Measurements from ENCODE around the gene MGLL.

Gene MGLL

GRCh38 chr3:127672429-127673190 lies 149.7 kb downstream of the MGLL start, which contains the start of gene ABTB1:
Gene ABTB1 (plus strand): TSS chr3:127672952. CDS start chr3:127673026, 74 bp downstream.
- H3K27me3 ChIP-seq (ENCODE audit: control insufficient read depth, insufficient read depth, low read length), result no peaks in the 10 kb centered on the region
- H3K27ac ChIP-seq (ENCODE audit: low read depth, low read length), result peak within 1 kb of the TSS; percentile 86
- peaks cover 5% of the 10 kb centered on the region for H3K36me3 ChIP-seq (ENCODE audit: control insufficient read depth, insufficient read depth, low read length)
- H3K9ac ChIP-seq (ENCODE audit: low read length), result peak within 1 kb of the TSS; percentile 84
- peak within 1 kb of the TSS; percentile 82 for H3K4me3 ChIP-seq (ENCODE audit: low read length)
- H3K4me1 ChIP-seq (ENCODE audit: control insufficient read depth, insufficient read depth, low read length), result peaks cover 3% of the 10 kb centered on the region

GRCh38 chr3:127671523-127672428 lies 150.5 kb downstream of the MGLL start:
- peaks cover 5% of the 10 kb centered on the region for H3K36me3 ChIP-seq (ENCODE audit: control insufficient read depth, insufficient read depth, low read length)
- H3K27ac ChIP-seq (ENCODE audit: low read depth, low read length), result peak overlapping the region; percentile 86
- H3K9ac ChIP-seq (ENCODE audit: low read length), result peak overlapping the region; percentile 84
- peak overlapping the region; percentile 73 for H3K4me3 ChIP-seq (ENCODE audit: low read length)
- H3K4me1 ChIP-seq (ENCODE audit: control insufficient read depth, insufficient read depth, low read length), result peaks cover 3% of the 10 kb centered on the region
- no peaks in the 10 kb centered on the region for H3K27me3 ChIP-seq (ENCODE audit: control insufficient read depth, insufficient read depth, low read length)

GRCh38 chr3:127670761-127671522 lies 151.4 kb downstream of the MGLL start:
- Histone ChIP-seq H3K4me3 (ENCODE audit: low read length) (no peak overlapping the region), H3K27me3 (ENCODE audit: control insufficient read depth, insufficient read depth, low read length) (no peaks in the 10 kb centered on the region), H3K36me3 (ENCODE audit: control insufficient read depth, insufficient read depth, low read length) (no peaks in the 10 kb centered on the region), H3K9ac (ENCODE audit: low read length) (no peak overlapping the region), H3K4me1 (ENCODE audit: control insufficient read depth, insufficient read depth, low read length) (peaks cover 3% of the 10 kb centered on the region), H3K27ac (ENCODE audit: low read depth, low read length) (no peak overlapping the region)

GRCh38 chr3:127670229-127670559 lies 152.1 kb downstream of the MGLL start:
- H3K36me3 ChIP-seq (ENCODE audit: control insufficient read depth, insufficient read depth, low read length), result no peaks in the 10 kb centered on the region
- peaks cover 3% of the 10 kb centered on the region for H3K4me1 ChIP-seq (ENCODE audit: control insufficient read depth, insufficient read depth, low read length)
- no peak overlapping the region for H3K9ac ChIP-seq (ENCODE audit: low read length)
- H3K27ac ChIP-seq (ENCODE audit: low read depth, low read length), result no peak overlapping the region
- H3K27me3 ChIP-seq (ENCODE audit: control insufficient read depth, insufficient read depth, low read length), result no peaks in the 10 kb centered on the region
- H3K4me3 ChIP-seq (ENCODE audit: low read length), result no peak overlapping the region

GRCh38 chr3:127669541-127670228 lies 152.6 kb downstream of the MGLL start:
- no peaks in the 10 kb centered on the region for H3K27me3 ChIP-seq (ENCODE audit: control insufficient read depth, insufficient read depth, low read length)
- no peak overlapping the region for H3K27ac ChIP-seq (ENCODE audit: low read depth, low read length)
- no peak overlapping the region for H3K9ac ChIP-seq (ENCODE audit: low read length)
- H3K4me1 ChIP-seq (ENCODE audit: control insufficient read depth, insufficient read depth, low read length), result peaks cover 3% of the 10 kb centered on the region
- H3K36me3 ChIP-seq (ENCODE audit: control insufficient read depth, insufficient read depth, low read length), result no peaks in the 10 kb centered on the region
- no peak overlapping the region for H3K4me3 ChIP-seq (ENCODE audit: low read length)

- Histone ChIP-seq H3K4me1 (ENCODE audit: control insufficient read depth, insufficient read depth, low read length) (peaks cover under 1% of the 10 kb centered on the region), H3K9ac (ENCODE audit: low read length) (no peak overlapping the region), H3K27me3 (ENCODE audit: control insufficient read depth, insufficient read depth, low read length) (no peaks in the 10 kb centered on the region), H3K4me3 (ENCODE audit: low read length) (no peak overlapping the region), H3K27ac (ENCODE audit: low read depth, low read length) (no peak overlapping the region), H3K36me3 (ENCODE audit: control insufficient read depth, insufficient read depth, low read length) (no peaks in the 10 kb centered on the region)
Measured at GRCh38 chr3:127668906-127669305, 153.4 kb downstream of the MGLL start.

GRCh38 chr3:127667119-127667681 lies 155.1 kb downstream of the MGLL start:
- Histone ChIP-seq H3K9ac (ENCODE audit: low read length) (no peak overlapping the region), H3K4me1 (ENCODE audit: control insufficient read depth, insufficient read depth, low read length) (no peaks in the 10 kb centered on the region), H3K27ac (ENCODE audit: low read depth, low read length) (no peak overlapping the region), H3K36me3 (ENCODE audit: control insufficient read depth, insufficient read depth, low read length) (no peaks in the 10 kb centered on the region), H3K4me3 (ENCODE audit: low read length) (no peak overlapping the region), H3K27me3 (ENCODE audit: control insufficient read depth, insufficient read depth, low read length) (no peaks in the 10 kb centered on the region)

- no peaks in the 10 kb centered on the region for H3K4me1 ChIP-seq (ENCODE audit: control insufficient read depth, insufficient read depth, low read length)
- no peaks in the 10 kb centered on the region for H3K36me3 ChIP-seq (ENCODE audit: control insufficient read depth, insufficient read depth, low read length)
- no peak overlapping the region for H3K9ac ChIP-seq (ENCODE audit: low read length)
- no peaks in the 10 kb centered on the region for H3K27me3 ChIP-seq (ENCODE audit: control insufficient read depth, insufficient read depth, low read length)
- no peak overlapping the region for H3K4me3 ChIP-seq (ENCODE audit: low read length)
- H3K27ac ChIP-seq (ENCODE audit: low read depth, low read length), result no peak overlapping the region
Measured at GRCh38 chr3:127666676-127667075, 155.6 kb downstream of the MGLL start.

- Histone ChIP-seq H3K27me3 (ENCODE audit: control insufficient read depth, insufficient read depth, low read length) (no peaks in the 10 kb centered on the region), H3K27ac (ENCODE audit: low read depth, low read length) (no peak overlapping the region), H3K4me3 (ENCODE audit: low read length) (no peak overlapping the region), H3K4me1 (ENCODE audit: control insufficient read depth, insufficient read depth, low read length) (no peaks in the 10 kb centered on the region), H3K36me3 (ENCODE audit: control insufficient read depth, insufficient read depth, low read length) (no peaks in the 10 kb centered on the region), H3K9ac (ENCODE audit: low read length) (no peak overlapping the region)
Measured at GRCh38 chr3:127665586-127665985, 156.7 kb downstream of the MGLL start.

GRCh38 chr3:127665165-127665564 lies 157.2 kb downstream of the MGLL start:
- H3K36me3 ChIP-seq (ENCODE audit: control insufficient read depth, insufficient read depth, low read length), result no peaks in the 10 kb centered on the region
- no peaks in the 10 kb centered on the region for H3K4me1 ChIP-seq (ENCODE audit: control insufficient read depth, insufficient read depth, low read length)
- H3K27ac ChIP-seq (ENCODE audit: low read depth, low read length), result no peak overlapping the region
- H3K4me3 ChIP-seq (ENCODE audit: low read length), result no peak overlapping the region
- no peaks in the 10 kb centered on the region for H3K27me3 ChIP-seq (ENCODE audit: control insufficient read depth, insufficient read depth, low read length)
- H3K9ac ChIP-seq (ENCODE audit: low read length), result no peak overlapping the region

GRCh38 chr3:127663151-127663550 lies 159.2 kb downstream of the MGLL start:
- no peak overlapping the region for H3K9ac ChIP-seq (ENCODE audit: low read length)
- no peaks in the 10 kb centered on the region for H3K4me1 ChIP-seq (ENCODE audit: control insufficient read depth, insufficient read depth, low read length)
- H3K27me3 ChIP-seq (ENCODE audit: control insufficient read depth, insufficient read depth, low read length), result no peaks in the 10 kb centered on the region
- H3K4me3 ChIP-seq (ENCODE audit: low read length), result no peak overlapping the region
- no peaks in the 10 kb centered on the region for H3K36me3 ChIP-seq (ENCODE audit: control insufficient read depth, insufficient read depth, low read length)
- no peak overlapping the region for H3K27ac ChIP-seq (ENCODE audit: low read depth, low read length)
